NCI-H82 treated with DMSO at 0.1 percent for 48 hours (cell line): Measurements from ENCODE around the gene HDAC8.

Experiments used
- DNase-seq: peaks from one replicate; lab custom pipeline; 2025; ENCODE audit not compliant: unreplicated experiment; lab: John Stamatoyannopoulos, UW

HDAC8 gene

DNA sequence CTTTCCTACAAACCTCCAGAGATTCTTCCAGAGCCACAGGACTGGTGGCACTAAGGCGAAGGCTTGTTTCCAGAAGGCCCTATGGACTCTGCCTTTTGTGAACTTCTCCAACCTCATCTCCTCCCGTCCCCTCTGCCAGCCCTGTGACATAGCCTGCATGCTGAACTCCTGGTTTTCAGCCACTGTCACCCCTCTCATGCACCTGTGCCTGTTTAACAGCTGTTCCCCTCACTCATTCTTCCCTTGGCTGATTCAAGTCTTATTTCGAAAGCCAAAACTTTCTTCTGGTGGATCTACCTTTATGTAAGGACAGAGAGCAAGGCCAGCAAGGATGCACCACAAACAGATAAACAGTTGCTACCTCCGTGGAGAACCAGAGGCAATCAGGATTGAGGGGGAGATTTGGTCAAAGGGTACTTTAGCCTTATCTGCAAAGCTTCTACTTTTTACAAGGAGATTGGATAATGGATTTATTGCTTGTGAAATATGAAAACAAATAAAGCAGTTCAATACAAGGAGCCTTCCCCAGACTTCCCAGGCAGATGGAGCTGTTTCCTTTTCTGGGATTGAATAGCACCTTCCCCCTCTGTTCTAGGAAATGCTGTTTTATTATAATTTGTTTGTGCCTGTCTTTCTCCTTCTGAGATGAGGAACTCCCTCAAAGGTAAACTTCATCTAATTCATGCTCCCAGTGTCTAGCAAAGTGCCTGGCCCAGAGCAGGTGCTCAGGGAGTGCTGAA lies 272.6 kb downstream of the HDAC8 start:
- DNase-seq, result no peak

DNA sequence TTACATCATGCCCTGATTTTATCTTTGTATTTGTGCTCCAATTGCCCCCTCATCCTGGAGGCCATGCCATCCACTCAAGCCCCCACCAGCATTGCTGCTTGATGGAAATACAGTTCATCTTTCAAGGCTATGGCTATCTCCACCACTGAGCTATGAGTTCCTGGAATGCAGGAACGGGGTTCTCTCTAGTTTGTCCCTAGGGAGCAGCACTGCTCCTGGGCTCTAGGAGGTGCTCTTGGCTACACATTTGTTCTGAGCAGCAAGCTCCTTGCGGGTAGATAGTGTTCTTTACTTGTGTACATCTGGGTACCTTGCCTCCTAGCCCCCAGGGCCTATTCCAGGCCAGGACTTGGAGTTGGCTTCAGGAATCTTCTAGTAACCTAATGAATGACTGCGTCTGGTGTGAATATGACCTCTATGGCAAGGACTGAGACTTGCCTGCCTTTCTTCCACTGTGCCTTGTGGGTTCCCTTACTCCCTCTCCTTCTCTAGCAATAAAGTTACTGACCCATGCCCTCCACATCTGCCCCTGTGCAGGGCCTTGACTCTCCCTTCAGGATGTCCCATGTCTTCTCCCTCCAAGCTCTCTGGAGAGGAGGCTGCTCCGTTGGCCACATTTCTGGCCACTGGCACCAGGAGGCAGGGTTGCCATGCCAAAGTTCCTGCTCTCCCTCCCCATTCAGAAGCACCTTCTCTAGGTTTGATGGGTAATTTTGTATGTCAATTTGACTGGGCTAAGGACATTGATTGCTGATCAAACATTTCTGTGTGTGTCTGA lies 274.5 kb downstream of the HDAC8 start:
- DNase-seq, result no peak

DNA sequence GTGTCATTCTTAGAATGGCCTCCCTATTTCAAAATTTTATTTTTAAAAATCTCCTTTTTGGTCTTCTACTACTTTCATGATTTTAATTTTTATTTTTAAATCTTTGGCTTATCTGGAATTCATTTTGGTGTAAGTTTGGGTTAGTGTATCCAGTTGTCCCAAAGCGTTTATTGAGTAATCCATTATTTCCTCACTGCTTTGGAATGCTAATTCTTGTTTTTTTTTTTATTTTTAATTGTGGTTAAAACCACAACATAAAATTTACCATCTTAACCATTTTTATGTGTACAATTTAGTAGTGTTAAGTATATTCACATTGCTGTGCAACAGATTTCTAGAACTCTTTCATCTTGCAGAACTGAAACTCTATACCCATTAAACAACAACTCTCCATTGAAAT lies 275.7 kb downstream of the HDAC8 start:
- no peak for DNase-seq

DNA sequence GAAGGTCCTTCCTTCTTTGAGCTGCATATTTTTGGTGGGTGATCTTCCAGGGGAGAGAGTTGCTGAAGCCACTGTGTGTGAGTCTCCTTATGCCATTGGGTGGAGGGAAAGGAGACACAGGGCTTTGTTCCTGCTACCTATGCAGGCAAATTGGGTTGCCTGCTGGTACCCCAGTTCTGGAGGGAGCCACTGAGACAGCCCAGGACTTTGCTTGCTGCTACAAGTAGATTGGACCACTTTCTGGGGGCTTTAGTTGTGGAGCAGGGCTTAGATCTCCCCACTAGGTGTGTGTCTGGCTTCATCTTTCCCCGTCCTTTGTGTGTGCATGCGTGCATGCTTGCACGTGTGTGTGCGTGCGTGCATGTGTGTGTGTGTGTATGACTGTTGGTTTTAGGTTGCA lies 276.9 kb downstream of the HDAC8 start:
- no peak for DNase-seq

DNA sequence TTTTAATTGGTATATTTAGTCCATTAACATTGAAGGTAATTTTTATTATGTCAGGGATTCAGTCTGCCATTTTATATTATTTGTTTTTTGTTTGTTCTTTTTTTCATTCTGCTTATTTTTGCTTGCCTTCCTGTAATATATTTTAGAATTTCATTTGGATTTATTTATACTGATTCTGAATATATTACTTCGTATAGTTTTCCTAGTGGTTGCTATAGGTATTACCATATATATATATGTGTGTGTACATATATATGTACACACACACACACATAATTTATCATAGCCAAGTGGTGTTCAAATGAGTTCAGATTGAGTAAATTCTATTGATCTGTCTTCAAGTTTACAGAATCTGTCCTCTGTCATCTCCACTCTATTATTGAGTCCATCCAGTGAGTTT lies 278.1 kb downstream of the HDAC8 start:
- no peak for DNase-seq

DNA sequence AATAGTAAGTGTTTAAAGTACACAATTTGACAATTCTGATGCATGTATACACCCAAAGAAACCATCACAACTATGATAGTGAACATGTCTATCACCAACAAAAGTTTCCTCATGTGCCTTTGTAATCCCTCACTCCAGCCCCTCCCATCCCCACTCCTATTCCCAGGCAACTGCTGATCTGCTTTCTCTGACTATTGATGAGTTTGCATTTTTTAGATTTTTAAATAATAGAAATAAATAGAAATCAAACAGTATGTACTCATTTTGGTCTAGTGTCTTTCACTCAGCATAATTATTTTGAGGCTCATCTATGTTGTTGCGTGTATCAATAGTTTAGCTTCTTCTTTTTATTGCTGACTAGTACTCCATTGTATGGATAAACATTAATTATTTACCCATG lies 290.3 kb downstream of the HDAC8 start:
- no peak for DNase-seq

DNA sequence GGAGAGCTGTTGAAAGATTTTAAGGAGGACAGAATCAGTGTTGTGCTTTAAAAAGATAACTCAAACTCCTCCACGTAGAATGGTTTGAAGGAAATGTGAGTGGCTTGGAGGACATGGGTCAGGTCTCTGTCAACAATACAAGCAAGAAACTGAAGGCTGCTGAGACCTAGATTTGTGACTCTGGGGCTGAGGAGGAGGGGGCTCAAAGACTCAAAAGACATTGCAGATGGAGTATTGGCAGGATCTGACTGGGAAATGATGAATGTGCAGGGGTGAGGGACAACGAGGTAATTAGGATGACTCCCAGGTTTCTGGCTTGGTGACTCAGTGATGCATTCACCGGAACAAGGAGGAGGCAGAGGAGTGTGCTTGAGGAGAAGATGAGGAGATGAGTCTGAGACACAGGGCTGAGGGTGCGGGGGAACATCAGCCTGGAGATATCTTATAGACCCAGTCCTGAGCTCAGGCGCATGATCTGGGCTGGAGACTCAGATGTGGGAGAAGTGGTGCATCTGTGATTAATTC lies 292.3 kb downstream of the HDAC8 start:
- DNase-seq, result no peak
